ENCODE results near the gene OCIAD1.
"Not testable (repeated sequence)": the region's sequence is repeated elsewhere in the genome, so short reads cannot be mapped to it uniquely, and the experiment has no call there.

GRCh38 chr4:48864696-48865095, 33.8 kb downstream of the OCIAD1 start:
- not testable (repeated sequence) for TF ChIP-seq POLR2A, EP300 (IDR thresholded peaks at IDR 0.05)
